K562 (cell line): ENCODE data around the gene SNX33. TPM values are rescaled to one million over a fixed set of nuclear protein-coding genes. Genes with fewer than 3 reads are reported as not detected.

Source experiments
- ARID1B ChIP-seq: fragments of 450-650 bp; IDR thresholded peaks from 2 replicates; pipeline ENCODE4 v1.6.1; 2016; ENCODE audit warnings: antibody characterized with exemption, mild to moderate bottlenecking, inconsistent platforms
- FOXK2 ChIP-seq, 2 experiments: fragments of 450-650 bp; IDR thresholded peaks in 1 of 2; conservative IDR thresholded peaks in 1 of 2; 2 replicates each; pipeline ENCODE4 v1.6.1; 2016; ENCODE audit warnings: low read depth in 2 of 2, mild to moderate bottlenecking in 1 of 2
- HOMEZ ChIP-seq: fragments of 250-450 bp; sonication (Bioruptor Pico); IDR thresholded peaks from 2 replicates; pipeline ENCODE4 v1.4.0; 2020; ENCODE audit warnings: mild to moderate bottlenecking, moderate library complexity
- JUN ChIP-seq, 2 experiments: sonication (generic) in 1 of 2; formaldehyde crosslinking in 1 of 2; IDR thresholded peaks; 2 replicates each; pipeline versions ENCODE4 v1.6.1 to v1.8.0; 2012 to 2022; ENCODE audit warnings: borderline replicate concordance in 2 of 2, mild to moderate bottlenecking in 2 of 2, improper control_type of control experiment in 1 of 2, low read depth in 1 of 2, low read length in 1 of 2, missing genetic modification reagents in 1 of 2
- SMC3 ChIP-seq: conservative IDR thresholded peaks from 2 replicates; pipeline ENCODE4 v1.6.1; 2011; ENCODE audit warnings: low read depth, low read length, improper control_type of control experiment; ENCODE audit not compliant: insufficient read depth
- TEAD4 ChIP-seq, 2 experiments: sonication (generic) in 1 of 2; formaldehyde crosslinking in 1 of 2; IDR thresholded peaks; 2 replicates each; pipeline versions ENCODE4 v1.6.1 to v1.8.0; 2012 to 2022; ENCODE audit warnings: borderline replicate concordance in 1 of 2, inconsistent platforms in 1 of 2, low read length in 1 of 2, mild to moderate bottlenecking in 1 of 2, missing genetic modification reagents in 1 of 2
- TSHZ1 ChIP-seq: fragments of 250-450 bp; sonication (Bioruptor Pico); IDR thresholded peaks from 2 replicates; pipeline ENCODE4 v1.4.0; 2020; ENCODE audit warnings: mild to moderate bottlenecking, moderate library complexity
- ZC3H4 ChIP-seq: sonication (generic); formaldehyde crosslinking; IDR thresholded peaks from 2 replicates; pipeline ENCODE4 v1.9.0; 2021; ENCODE audit warnings: missing genetic modification reagents, borderline replicate concordance
- ZKSCAN8 ChIP-seq: fragments of 200-800 bp; sonication (Bioruptor generic); IDR thresholded peaks from 2 replicates; pipeline ENCODE4 v1.6.1; 2016; ENCODE audit warnings: missing genetic modification characterization, missing compliant biosample characterization
- ZNF41 ChIP-seq: fragments of 250-450 bp; sonication (Bioruptor Pico); conservative IDR thresholded peaks from 2 replicates; pipeline ENCODE4 v1.4.0; 2020; ENCODE audit warnings: mild to moderate bottlenecking
- ZNF583 ChIP-seq: fragments of 250-450 bp; sonication (Bioruptor Pico); IDR thresholded peaks from 2 replicates; pipeline ENCODE4 v1.4.0; 2020
- polyA plus RNA-seq, 8 experiments: library from polyadenylated mRNA; depleted of rRNA in 4 of 8; stranded (reverse) in 5 of 8; unstranded in 3 of 8; fragments of >200 nt; fragmentation: Nextera tagmentation in 2 of 8; fragmentation: Illumina TruSeq in 1 of 8; extraction: Ambion mirVana in 2 of 8; extraction: Trizol in 1 of 8; gene quantifications; 2 replicates each; pipeline versions ENCODE4 v1.2.1 to v1.2.3, GENCODE V29; 2011 to 2014; ENCODE audit warnings: inconsistent platforms in 1 of 8, missing spikeins in 1 of 8
- total RNA-seq, 7 experiments: library from RNA; depleted of rRNA in 6 of 7; stranded (reverse); fragments of >200 nt in 6 of 7; fragmentation: Illumina TruSeq in 2 of 7; extraction: Trizol in 2 of 7; gene quantifications; 2 replicates each; pipeline versions ENCODE4 v1.2.1 to v1.2.3, GENCODE V29; 2011 to 2021; ENCODE audit warnings: low replicate concordance in 1 of 7

SNX33 gene
- total and polyA plus RNA-seq, 9 of the 15 experiments (the other 6 are each of a cell fraction or from before 2014, with no cell fraction given), result 1.4 to 14.1 (median 8.2) TPM

- TF ChIP-seq HOMEZ (CRISPR knock-in tag) (no peak), TEAD4 (IDR thresholded peaks at IDR 0.05; ENCODE audit: low read length) (no peak), TEAD4 (CRISPR knock-in tag; IDR thresholded peaks at IDR 0.05; ENCODE audit: borderline replicate concordance) (no peak), ZNF583 (CRISPR knock-in tag) (0 out of 2 replicates have a peak, but pooled peaks have one; percentile 4), SMC3 (no peak), ZC3H4 (CRISPR knock-in tag) (no peak), ZNF41 (CRISPR knock-in tag) (no peak), TSHZ1 (CRISPR knock-in tag) (no peak), ARID1B (0 out of 2 replicates have a peak, but pooled peaks have one; percentile 27), ZKSCAN8 (CRISPR knock-in tag) (no peak), FOXK2 (conservative IDR thresholded peaks at IDR 0.05 in 1 of 2, IDR thresholded peaks at IDR 0.05 in 1 of 2; ENCODE audit: low read depth in 2 of 2) (peak in 1 of 2 experiments; percentile 42; a peak in 1 of 4 replicates), JUN (IDR thresholded peaks at IDR 0.05; ENCODE audit: borderline replicate concordance, low read depth, low read length) (no peak), JUN (CRISPR knock-in tag; IDR thresholded peaks at IDR 0.05; ENCODE audit: borderline replicate concordance) (no peak)
These were observed 666 bp downstream of the SNX33 start (continued) for GRCh38 chr15:75648156-75649000.
